ENCODE results near the gene F10.

GRCh38 chr13:113103646-113104045 lies 19.0 kb upstream of the F10 start:
- TF ChIP-seq CTCF (IDR thresholded peaks at IDR 0.05), result no peak
- no peak for TF ChIP-seq POLR2A (IDR thresholded peaks at IDR 0.05)

Data from heart left ventricle (tissue), 13 donors.